KOPT-K1 (cell line): ENCODE data around the gene ZNF322.
"Not testable (repeated sequence)": the region's sequence is repeated elsewhere in the genome, so short reads cannot be mapped to it uniquely, and the experiment has no call there.

Experiments
- H3K27ac ChIP-seq: fragments of 200-600 bp; sonication (generic); 2 replicates; pipeline ENCODE4 v1.5.1; 2016; ENCODE audit warnings: antibody characterized with exemption, mild to moderate bottlenecking, low read depth, low read length; ENCODE audit not compliant: poor library complexity, severe bottlenecking
- H3K36me3 ChIP-seq: fragments of 200-600 bp; sonication (generic); 2 replicates; pipeline ENCODE4 v1.5.1; 2017; ENCODE audit warnings: antibody characterized with exemption, mild to moderate bottlenecking, low read length, moderate library complexity; ENCODE audit not compliant: insufficient read depth
- H3K9me3 ChIP-seq: fragments of 200-600 bp; sonication (generic); 2 replicates; pipeline ENCODE4 v1.5.1; 2017; ENCODE audit warnings: antibody characterized with exemption, low read length, mild to moderate bottlenecking; ENCODE audit not compliant: insufficient read depth, poor library complexity, severe bottlenecking

ZNF322 gene, protein sequence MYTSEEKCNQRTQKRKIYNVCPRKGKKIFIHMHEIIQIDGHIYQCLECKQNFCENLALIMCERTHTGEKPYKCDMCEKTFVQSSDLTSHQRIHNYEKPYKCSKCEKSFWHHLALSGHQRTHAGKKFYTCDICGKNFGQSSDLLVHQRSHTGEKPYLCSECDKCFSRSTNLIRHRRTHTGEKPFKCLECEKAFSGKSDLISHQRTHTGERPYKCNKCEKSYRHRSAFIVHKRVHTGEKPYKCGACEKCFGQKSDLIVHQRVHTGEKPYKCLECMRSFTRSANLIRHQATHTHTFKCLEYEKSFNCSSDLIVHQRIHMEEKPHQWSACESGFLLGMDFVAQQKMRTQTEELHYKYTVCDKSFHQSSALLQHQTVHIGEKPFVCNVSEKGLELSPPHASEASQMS

DNA sequence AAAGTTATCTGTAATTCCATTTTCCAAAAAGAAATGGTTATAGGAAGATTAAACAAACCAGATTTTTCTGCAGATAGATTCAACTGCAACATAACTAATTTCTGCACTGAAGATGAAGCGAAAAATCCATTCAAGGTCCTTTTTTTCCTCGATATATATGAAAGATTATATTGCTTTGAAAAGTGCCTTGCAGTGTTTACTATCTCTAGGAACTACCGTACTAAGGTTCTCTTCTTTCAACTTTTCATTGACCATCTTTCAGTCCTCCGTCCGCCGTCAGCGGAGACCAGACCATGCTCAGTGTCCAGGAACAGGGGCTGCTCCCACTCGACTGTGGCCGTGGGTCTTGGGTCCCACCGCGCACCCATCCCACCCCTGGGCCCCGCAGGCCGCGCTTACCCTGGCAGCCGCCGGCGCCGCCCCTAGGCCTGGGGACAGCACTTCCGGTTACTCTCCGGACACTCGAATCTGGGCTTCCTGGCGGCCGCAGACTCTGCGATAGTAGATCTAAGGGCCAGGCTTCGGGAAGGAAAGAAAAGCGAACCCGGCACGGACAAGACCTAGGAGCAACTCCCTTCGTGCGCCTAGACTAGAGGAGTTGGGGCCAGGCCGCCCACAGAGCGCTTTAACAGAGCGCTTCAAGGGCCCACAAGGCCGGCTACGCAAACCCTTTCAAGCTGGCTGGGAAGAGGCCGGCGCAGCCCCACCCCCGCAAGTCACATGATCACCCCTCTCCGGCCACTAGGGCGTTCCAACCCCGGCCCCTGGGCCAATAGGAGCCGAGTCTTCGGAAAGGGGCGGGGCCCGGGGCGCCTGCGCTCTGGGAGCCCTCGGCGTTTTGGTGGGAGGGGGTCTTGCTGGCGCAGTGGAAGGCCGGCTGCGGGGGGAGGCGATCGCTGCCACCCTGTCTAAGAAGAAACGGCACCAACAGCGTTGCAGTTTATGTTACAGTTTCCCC is at the start of gene ZNF322:
ZNF322 (minus strand) TSS at position 705 of the 958 bp plus-strand sequence. CDS start 21,193 bp downstream, outside the sequence.
- Histone ChIP-seq H3K27ac (peak within 1 kb of the TSS; percentile 59), H3K9me3 (no peaks in the 10 kb centered on the region), H3K36me3 (peaks cover 24% of the 10 kb centered on the region)

DNA sequence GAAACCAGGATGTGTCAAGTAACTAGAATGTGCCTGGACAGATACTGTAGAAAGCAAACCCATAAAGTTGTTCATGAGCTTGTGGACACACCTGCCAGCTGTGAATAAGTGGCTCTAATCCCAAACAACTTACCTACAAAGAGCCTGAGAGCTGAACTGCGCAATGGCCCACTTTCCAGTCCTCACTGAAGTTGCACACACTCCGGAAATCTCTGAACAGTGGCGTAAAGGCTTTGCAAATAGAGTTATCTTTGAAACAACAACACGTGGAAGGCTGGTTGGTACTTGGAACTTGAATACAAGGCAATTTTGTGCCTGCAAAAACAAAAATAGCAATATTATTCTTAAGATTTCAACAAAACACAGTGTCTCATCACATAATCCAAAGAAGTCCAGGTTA is 46.2 kb upstream of the ZNF322 start:
- H3K27ac ChIP-seq, H3K36me3 ChIP-seq, H3K9me3 ChIP-seq: not testable (repeated sequence)

DNA sequence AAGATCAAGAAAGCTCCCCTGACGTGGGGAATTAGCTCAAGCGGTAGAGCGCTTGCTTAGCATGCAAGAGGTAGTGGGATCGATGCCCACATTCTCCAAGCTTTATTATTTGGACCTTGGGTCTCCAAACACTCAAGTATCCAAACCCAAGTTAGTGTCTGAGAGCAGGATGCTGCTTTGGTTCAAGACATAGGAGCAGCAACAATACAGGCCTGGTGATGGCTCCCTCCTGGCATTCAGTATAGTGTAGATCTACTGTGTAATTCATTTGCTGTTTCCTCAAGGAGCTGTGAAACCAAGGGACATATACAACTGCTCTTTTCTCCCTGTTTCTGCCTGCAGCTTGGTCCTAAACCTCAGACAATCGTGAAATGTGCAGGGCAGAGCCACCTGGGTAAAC is 45.8 kb upstream of the ZNF322 start:
- not testable (repeated sequence) for H3K36me3 ChIP-seq, H3K9me3 ChIP-seq, H3K27ac ChIP-seq

DNA sequence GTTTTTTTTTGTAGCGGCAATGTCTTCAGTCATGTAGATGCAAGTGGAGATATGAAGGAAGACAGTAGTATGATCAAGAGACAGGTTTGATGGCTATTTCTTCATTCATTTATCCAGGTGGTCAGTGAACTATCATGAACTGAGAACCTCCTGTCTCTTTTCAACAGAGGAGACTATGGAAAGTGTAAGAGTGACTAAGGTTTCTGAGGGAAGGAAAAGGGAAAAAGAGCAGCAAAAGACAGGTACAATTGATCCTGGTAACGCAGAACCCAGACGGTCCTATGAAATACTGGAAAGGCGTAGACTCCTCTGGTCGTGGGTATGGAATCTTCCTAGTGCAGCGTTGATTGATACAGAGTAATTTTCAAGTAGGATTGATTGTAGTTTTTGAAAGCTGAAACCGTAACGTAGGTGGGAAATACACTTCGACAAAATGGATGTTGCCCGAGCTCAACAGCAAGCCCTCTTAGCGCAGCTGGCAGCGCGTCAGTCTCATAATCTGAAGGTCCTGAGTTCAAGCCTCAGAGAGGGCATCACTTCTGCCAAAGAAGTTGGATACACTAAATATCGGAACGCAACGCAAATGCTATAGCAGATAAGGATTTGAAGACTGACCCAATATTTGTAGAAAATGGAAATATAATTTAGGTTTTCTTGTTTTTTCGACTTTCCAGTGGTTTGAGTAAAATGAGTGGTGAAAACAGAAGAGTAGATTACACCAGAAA is 41.6 kb upstream of the ZNF322 start:
- not testable (repeated sequence) for H3K9me3 ChIP-seq, H3K36me3 ChIP-seq, H3K27ac ChIP-seq

GRCh38 chr6:26697496-26697895 is 38.0 kb upstream of the ZNF322 start:
- H3K36me3 ChIP-seq, H3K27ac ChIP-seq: not testable (repeated sequence)

GRCh38 chr6:26689324-26689947 is 29.9 kb upstream of the ZNF322 start:
- not testable (repeated sequence) for H3K9me3 ChIP-seq, H3K36me3 ChIP-seq, H3K27ac ChIP-seq

More at GRCh38 chr6:26697496-26697895, 38.0 kb upstream of the ZNF322 start:
- H3K9me3 ChIP-seq, result not testable (repeated sequence)

DNA sequence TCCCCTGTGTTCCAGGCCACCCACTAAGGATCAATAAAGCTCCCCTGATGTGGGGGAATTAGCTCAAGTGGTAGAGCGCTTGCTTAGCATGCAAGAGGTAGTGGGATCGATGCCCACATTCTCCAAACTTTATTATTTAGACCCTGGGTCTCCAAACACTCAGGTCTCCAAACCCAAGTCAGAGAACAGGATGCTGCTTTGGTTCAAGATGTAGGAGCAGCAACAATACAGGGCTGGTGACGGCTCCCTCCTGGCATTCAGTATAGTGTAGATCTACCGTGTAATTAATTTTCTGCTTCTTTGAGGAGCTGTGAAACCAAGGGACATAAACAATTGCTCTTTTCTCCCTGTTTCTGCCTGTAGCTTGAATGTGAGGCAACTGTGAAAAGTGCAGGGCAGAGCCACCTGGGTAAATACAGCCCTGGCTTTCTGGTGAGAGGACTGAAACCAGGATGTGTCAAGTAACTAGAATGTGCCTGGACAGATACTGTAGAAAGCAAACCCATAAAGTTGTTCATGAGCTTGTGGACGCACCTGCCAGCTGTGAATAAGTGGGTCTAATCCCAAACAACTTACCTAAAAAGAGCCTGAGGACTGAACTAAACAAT is 23.0 kb upstream of the ZNF322 start:
- H3K9me3 ChIP-seq, H3K36me3 ChIP-seq, H3K27ac ChIP-seq: not testable (repeated sequence)

GRCh38 chr6:26673287-26673686 is 13.7 kb upstream of the ZNF322 start:
- H3K36me3 ChIP-seq, H3K27ac ChIP-seq, H3K9me3 ChIP-seq: not testable (repeated sequence)

DNA sequence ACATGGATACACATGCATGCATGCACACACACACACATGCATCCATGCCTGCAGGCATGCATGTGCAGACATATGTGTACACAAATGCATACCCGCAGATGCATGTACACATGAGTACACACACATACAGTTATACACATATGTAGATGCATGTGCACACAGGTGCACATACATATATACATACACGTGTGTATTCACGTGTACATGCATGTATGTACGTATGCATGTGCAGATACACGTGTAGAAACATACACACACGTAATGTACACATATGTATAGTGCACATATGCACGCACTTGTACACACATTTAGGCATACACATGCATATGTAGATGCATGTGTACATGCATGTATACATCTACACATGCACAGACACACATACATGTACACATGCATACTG is 11.0 kb upstream of the ZNF322 start:
- not testable (repeated sequence) for H3K27ac ChIP-seq, H3K9me3 ChIP-seq, H3K36me3 ChIP-seq

DNA sequence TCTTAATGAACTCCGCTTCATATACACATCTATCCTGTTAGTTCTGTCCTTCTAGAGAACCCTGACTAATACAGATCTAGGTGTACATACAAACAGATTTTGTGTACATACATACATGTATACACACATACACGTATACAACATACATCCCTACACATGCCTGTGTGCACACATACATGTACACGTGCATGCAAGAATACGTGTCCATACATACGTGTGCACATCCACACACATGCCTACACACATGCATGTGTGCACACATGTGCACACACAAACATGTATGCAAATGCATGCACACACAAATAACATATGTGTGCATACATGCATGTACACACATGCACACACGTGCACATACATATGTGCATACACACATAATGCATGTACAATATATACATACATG is 10.5 kb upstream of the ZNF322 start:
- H3K9me3 ChIP-seq, H3K36me3 ChIP-seq, H3K27ac ChIP-seq: not testable (repeated sequence)

- Histone ChIP-seq H3K9me3 (no peaks in the 10 kb centered on the region), H3K36me3 (peaks cover 22% of the 10 kb centered on the region), H3K27ac (peak overlapping the region; percentile 59)
These were observed 435 bp upstream of the ZNF322 start for GRCh38 chr6:26660000-26660361.

DNA sequence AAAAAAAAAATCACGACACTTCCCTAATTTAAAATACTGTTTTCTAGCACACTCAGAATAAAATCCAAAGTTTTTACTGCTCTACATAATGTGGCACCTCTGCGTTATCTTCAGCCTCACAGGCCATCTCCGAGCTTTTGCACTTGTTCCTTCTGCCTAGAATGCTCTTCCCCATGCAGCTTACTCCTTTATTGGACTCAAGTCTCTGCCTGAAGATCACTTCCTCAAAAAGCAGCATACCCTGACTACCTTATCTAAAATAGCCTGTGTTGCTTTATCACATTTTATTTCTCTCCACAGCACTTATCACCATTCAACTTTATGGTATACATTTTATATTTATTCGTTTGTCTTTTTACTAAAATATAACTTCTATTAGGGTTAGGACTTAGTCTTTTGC is 2.3 kb downstream of the ZNF322 start:
- Histone ChIP-seq H3K27ac (no peak overlapping the region), H3K36me3 (peaks cover 36% of the 10 kb centered on the region)

DNA sequence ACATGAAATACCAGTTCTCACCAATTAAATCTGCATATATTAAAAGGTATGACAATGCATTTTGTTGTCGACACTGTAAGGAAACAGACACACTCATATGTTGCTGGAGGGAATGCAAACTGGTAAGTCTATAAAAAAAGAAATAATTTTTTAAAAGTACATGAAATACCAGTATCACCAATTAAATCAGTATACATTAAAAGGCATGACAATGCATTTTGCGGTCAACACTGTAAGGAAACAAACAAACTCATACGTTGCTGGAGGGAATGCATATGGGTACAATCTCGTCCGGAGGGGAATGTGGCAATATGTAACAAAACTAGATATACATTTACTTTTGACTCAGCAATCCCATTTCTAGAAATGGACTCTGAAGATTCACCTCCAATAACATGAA is 6.5 kb downstream of the ZNF322 start:
- peaks cover 15% of the 10 kb centered on the region for H3K9me3 ChIP-seq
- H3K36me3 ChIP-seq, result peaks cover 72% of the 10 kb centered on the region
- no peak overlapping the region for H3K27ac ChIP-seq

More for the DNA sequence above, 2.3 kb downstream of the ZNF322 start:
- no peaks in the 10 kb centered on the region for H3K9me3 ChIP-seq

DNA sequence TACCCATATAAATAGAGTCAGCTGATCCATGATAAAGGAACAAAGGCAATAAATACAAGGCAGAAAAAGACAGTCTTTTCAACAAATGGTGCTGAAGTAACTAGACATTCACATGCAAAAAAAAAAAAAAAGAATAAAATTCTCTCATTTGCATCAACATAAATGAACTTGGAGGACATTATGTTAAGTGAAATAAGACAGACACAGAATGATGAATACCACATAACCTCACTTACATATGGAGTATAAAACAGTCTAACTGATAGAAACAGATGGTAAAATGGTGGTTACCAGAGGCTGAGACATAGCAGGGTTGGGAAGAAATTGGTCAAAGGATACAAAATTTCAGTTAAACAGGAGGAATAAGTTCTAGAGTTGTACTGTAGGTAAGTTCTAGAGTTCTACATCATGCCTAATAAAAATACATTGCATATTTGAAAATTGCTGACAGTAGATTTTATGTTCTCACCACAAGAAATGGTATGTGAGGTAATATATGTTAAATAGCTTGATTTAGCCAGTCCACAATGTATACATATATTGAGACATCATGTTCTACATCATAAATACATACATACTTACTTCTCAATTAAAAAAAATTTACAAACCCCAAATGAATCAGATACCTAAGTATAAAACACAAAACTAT is 8.3 kb downstream of the ZNF322 start:
- H3K9me3 ChIP-seq, result peaks cover 19% of the 10 kb centered on the region
- no peak overlapping the region for H3K27ac ChIP-seq
- peaks cover 65% of the 10 kb centered on the region for H3K36me3 ChIP-seq
